ENCODE measurements around the gene URI1.

The URI1 gene

GRCh38 chr19:29934257-29934656 is 7.8 kb upstream of the URI1 start:
- no peaks in the 10 kb centered on the region for H3K27me3 ChIP-seq (ENCODE audit: insufficient read depth, low read depth, severe bottlenecking)
- H3K36me3 ChIP-seq, result no peaks in the 10 kb centered on the region
- H3K27ac ChIP-seq, result no peak overlapping the region
- H3K9me3 ChIP-seq (ENCODE audit: severe bottlenecking), result peaks cover 8% of the 10 kb centered on the region
- no peak overlapping the region for H3K4me3 ChIP-seq (ENCODE audit: low read depth, low read length)
- no peak for DNase-seq
- no peak for TF ChIP-seq CTCF (IDR thresholded peaks at IDR 0.05; ENCODE audit: low read depth, low read length)

GRCh38 chr19:29934781-29935180 is 7.3 kb upstream of the URI1 start:
- Histone ChIP-seq H3K4me3 (ENCODE audit: low read depth, low read length) (no peak overlapping the region), H3K36me3 (no peaks in the 10 kb centered on the region), H3K27ac (no peak overlapping the region), H3K27me3 (ENCODE audit: insufficient read depth, low read depth, severe bottlenecking) (no peaks in the 10 kb centered on the region), H3K9me3 (ENCODE audit: severe bottlenecking) (peaks cover 10% of the 10 kb centered on the region)
- no peak for DNase-seq
- no peak for TF ChIP-seq CTCF (IDR thresholded peaks at IDR 0.05; ENCODE audit: low read depth, low read length)

GRCh38 chr19:29936409-29936808 is 5.6 kb upstream of the URI1 start:
- peaks cover 10% of the 10 kb centered on the region for H3K9me3 ChIP-seq (ENCODE audit: severe bottlenecking)
- TF ChIP-seq CTCF (IDR thresholded peaks at IDR 0.05; ENCODE audit: low read depth, low read length), result no peak
- no peak overlapping the region for H3K4me3 ChIP-seq (ENCODE audit: low read depth, low read length)
- no peaks in the 10 kb centered on the region for H3K36me3 ChIP-seq
- H3K27me3 ChIP-seq (ENCODE audit: insufficient read depth, low read depth, severe bottlenecking), result no peaks in the 10 kb centered on the region
- no peak overlapping the region for H3K27ac ChIP-seq
- DNase-seq, result no peak

GRCh38 chr19:29939628-29940027 is 2.4 kb upstream of the URI1 start:
- Histone ChIP-seq H3K9me3 (ENCODE audit: severe bottlenecking) (peaks cover 6% of the 10 kb centered on the region), H3K27me3 (ENCODE audit: insufficient read depth, low read depth, severe bottlenecking) (no peaks in the 10 kb centered on the region), H3K4me3 (ENCODE audit: low read depth, low read length) (no peak overlapping the region), H3K27ac (no peak overlapping the region), H3K36me3 (no peaks in the 10 kb centered on the region; the same call in 1 of the 2 replicates)
- DNase-seq, result no peak
- no peak for TF ChIP-seq CTCF (IDR thresholded peaks at IDR 0.05; ENCODE audit: low read depth, low read length)

- no peak overlapping the region for H3K27ac ChIP-seq
- H3K36me3 ChIP-seq, result no peaks in the 10 kb centered on the region; the same call in 1 of the 2 replicates
- no peak for DNase-seq
- no peak for TF ChIP-seq CTCF (IDR thresholded peaks at IDR 0.05; ENCODE audit: low read depth, low read length)
- H3K4me3 ChIP-seq (ENCODE audit: low read depth, low read length), result no peak overlapping the region
- H3K9me3 ChIP-seq (ENCODE audit: severe bottlenecking), result peaks cover 2% of the 10 kb centered on the region
- H3K27me3 ChIP-seq (ENCODE audit: insufficient read depth, low read depth, severe bottlenecking), result no peaks in the 10 kb centered on the region
Observed at GRCh38 chr19:29940971-29941585, 961 bp upstream of the URI1 start.

Data from WERI-Rb-1 (cell line).